ENCODE data around the gene RHBDF1.

The RHBDF1 gene

DNA sequence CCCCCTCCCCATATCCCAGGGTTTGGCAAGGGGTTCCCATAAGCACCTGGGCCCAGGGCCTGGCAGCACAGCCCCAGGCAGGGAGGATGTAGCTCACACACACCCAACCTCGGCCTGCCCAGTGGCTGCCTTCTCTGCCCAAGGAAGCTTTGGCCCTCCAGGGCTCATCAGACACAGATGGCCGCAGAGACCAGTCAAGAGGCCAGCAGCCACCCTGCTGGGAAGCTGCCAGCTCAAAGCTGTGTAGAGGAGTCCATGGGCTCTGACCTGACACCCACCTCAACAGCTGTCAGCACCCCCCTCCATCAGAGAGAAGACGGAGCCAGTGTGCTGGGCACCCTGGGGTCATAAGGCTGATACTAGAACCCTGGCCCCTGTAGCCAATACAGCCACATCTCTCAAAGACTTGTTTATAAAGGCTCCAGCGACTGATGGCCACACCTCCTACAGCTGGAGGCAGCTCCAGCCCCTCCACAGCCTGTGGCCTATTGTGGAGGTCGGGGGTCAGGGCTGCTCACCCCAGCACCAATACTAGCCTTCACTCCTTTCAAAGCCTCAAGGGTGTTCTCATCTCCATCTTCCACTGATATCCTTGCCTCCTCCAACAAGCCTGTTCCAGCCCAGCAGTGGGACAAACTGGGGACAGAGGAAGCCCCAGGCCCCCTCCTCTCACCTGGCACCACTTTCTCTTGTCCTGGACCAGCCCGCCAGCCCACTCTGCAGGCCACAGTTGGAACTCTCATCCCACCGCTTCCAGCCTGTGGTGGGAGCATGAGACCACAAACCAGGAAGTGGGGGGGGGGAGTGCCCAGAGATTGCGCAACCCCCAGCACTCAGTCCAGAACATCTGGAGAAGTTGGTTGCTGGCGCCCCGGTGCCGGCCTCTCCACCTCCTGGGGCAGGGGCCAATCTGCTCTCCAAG lies 3.4 kb upstream of the RHBDF1 start:
- DNase-seq = peak in 3 of 56 donors; percentile 15 to 36 (median 18)

DNA sequence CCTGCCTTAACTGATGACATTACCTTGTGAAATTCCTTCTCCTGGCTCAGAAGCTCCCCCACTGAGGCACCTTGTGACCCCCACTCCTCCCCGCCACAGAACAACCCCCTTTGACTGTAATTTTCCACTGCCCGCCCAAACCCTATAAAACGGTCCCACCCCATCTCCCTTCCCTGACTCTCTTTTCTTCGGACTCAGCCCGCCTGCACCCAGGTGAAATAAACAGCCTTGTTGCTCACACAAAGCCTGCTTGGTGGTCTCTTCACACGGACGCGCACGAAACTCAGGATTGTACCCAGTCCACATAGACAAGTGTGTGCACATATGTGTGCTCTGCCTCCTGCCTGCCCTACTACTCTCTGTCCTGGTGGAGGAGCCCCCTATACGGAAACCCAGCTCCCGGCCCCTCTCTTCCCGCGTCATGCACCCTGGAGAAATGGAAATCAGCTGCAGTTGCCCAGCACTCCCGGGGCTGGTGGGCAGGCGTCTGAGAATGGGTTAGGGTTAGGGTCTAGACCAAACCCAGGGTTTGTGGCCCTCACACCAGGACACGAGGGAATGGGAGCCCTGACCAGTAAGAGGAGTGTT lies 2.4 kb upstream of the RHBDF1 start:
- no peak for DNase-seq

DNA sequence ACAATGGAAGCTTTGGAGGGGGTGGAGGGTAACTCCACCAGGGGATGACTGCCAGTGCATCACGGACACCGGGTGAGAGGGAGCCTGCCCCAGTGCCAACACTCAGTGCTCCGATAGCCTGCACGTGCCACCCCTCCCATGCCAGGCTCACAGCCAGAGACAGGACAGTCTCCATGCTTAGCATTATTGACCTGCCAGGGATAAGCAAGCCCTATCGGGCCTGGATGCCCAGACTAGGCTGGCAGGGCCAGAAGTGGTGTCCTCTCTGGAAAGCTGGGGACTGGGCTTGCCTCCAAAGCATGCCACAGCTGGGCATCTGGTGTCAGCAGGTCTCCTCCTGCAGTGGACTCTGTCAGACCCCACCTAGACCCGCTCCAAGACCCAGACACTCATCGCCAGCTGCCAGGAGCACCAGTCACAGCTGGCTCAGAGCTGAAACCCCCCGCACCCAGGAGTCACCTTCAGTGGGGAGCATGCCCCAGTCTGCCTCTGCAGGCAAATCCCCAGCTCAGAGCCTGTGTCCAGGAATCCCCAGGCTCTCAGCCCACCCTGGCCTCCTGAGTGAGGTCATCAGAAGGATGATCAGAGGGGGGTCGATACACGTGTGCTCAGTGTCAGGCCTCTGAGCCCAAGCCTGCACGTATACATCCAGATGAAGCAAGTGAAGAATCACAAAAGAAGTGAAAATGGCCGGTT lies 1.8 kb upstream of the RHBDF1 start:
- DNase-seq = peak in 8 of 56 donors; percentile 22 to 51 (median 27)

DNA sequence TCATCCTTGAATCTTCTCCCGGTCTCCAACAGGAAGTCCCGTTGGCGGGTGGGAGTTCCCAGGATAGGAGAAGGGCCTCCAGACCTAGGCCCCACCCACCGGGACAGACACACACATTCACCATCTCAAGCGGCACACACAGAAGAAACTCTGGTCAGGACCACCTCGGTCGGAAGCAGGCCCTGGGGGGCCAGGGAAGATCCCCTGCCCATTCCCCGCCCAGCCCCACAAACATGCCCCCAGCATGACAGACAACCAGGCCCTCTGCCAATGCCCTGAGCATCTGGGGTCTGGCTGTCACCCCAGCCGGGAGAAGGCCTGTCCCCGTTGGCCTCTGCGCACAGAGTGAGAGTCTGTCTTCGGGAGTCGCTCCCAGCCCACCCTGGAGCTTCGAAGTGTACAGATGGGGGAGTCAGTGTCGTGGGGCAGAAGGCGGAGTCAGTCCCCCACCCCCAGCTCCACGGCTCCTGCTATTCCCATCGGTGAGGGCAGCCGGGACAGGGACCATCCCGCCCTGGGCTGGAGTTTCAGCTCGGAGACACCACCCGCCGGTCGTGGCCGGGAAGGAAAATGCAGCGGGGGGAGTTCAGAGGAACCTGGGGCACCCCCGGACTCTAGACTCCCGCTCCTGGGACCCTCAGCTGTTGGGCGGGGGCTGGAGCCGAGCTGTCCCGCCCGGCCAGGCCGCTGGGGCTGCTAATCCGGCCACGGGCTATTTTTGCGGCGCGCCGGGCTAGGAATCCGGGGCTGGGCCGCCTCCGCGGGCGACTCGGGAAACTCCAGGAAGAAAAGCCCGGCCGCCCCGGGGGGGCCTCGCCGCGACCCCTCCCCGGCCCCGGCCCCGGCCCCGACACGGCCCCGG lies 660 bp downstream of the RHBDF1 start:
- DNase-seq = peak in 19 of 56 donors; percentile 18 to 68 (median 44)

DNA sequence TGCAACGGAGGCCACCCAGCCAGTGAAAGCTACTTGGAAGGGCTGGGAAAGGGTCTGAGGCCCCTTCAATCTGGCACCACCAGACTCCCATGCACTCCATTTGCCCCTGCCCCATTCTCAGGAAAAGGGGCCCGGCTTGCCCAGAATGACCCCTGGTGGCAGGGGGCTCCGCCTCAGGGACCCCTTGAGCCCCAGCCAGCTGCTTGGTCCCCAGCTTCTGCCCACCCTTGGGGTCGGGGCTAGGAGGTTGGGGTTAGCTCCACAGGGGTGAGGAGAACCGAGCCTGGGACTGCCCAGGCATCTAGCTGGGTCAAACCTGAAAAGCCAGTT lies 1.3 kb downstream of the RHBDF1 start:
- no peak for DNase-seq

DNA sequence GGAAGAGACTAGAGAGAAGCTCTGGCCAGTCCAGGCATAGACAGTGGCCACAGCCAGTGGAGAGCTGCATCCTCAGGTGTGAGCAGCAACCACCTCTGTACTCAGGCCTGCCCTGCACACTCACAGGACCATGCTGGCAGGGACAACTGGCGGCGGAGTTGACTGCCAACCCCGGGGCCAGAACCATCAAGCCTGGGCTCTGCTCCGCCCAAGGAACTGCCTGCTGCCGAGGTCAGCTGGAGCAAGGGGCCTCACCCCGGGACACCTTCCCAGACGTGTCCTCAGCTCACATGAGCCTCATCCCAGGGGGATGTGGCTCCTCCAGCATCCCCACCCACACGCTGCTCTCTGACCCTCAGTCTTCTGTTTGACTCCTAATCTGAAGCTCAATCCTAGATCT lies 3.2 kb downstream of the RHBDF1 start:
- no peak for DNase-seq

DNA sequence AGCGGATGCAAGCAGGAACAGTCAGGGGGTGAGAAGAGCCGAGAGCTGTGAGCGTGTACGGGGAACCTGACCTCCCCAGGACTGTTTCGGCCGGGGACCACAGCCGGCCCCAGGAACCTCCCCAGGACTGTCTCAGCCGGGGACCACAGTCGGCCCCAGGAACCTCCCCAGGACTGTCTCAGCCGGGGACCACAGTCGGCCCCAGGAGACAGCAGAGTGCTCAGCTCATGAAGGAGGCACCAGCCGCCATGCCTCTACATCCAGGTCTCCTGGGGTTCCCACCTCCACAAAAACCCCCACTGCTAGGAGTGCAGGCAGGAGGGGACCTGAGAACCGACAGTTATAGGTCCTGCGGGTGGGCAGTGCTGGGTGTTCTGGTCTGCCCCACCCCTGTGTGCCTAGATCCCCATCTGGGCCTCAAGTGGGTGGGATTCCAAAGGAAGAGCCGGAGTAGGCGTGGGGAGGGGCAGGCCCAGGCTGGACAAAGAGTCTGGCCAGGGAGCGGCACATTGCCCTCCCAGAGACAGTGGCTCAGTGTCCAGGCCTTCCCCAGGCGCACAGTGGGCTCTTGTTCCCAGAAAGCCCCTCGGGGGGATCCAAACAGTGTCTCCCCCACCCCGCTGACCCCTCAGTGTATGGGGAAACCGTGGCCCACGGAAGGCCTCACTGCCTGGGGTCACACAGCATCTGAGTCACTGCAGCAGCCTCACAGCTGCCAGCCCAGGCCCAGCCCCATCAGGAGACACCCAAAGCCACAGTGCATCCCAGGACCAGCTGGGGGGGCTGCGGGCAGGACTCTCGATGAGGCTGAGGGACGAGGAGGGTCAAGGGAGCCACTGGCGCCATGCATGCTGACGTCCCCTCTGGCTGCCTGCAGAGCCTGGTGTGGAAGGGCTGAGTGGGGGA lies 4.3 kb downstream of the RHBDF1 start:
- peak in 21 of 56 donors; percentile 18 to 70 (median 47) for DNase-seq

DNA sequence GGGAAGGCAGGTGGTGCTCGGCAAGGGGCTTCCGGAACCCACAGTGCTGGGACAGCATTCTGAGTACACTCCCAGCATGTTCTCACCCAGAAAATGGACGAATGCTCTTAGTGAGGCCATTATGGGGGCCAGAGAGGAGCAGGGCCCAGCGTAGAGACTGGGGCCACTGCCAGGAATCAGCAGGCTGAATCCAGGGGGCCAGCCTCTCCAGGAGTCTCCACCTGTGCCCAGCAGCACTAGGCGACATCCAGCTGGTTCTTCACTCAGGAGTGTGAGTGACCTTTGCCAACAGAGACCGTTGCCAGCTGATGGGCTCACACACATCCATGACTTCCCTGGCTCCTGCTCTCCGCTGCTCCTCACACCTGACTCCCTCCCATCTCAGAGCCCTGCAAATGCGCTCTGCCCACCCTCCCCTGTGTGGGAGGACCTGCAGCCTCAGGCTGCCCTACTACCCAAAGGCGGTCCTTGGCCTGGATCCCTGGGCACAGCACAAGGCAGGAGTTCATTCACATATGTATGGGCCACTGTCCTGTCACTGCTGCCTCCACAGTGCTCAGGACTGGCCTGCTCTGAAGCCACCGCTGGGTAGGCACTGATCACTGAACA lies 5.1 kb downstream of the RHBDF1 start:
- DNase-seq = peak in 14 of 56 donors; percentile 13 to 55 (median 30)

DNA sequence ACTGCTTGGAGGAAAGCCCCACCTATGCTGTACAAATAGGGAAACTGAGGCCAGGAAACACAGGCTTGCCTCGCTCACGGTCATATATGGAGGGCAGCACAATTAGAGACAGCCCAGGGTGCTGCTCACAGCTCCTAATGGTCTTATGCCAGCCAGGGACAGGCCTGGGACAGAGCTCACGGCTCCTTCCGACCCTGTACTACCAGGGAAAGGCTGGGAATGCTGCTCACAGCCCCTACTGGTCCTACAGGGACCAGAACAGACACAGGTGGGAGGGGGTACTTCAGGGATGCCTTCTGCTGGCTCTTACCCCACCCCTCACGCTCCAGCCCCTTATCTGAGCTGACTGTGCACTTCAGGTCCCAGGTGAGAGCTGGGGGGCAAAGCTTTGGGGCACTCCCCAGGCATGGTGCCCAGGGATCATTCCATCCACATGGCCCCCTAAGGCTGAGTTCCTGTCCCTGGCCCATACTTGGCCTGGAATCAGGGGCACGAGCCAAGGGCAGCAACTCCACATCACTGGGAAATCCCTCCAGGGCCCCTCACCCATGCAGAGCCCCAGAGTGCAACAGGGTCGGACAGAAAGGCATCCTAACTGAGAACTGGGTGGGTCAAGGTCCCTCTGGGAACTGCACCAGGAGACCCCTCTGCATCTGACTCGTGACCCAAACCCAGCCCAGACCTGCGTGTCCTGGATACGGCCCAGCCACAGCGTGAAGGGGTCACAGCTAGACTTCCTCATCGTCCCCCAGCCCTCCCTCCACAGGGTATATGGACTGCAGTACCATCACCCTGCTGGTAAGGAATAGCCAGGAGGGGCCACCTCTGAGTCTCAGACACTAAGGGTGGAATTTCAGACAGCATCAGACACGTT lies 5.9 kb downstream of the RHBDF1 start:
- no peak for DNase-seq

DNA sequence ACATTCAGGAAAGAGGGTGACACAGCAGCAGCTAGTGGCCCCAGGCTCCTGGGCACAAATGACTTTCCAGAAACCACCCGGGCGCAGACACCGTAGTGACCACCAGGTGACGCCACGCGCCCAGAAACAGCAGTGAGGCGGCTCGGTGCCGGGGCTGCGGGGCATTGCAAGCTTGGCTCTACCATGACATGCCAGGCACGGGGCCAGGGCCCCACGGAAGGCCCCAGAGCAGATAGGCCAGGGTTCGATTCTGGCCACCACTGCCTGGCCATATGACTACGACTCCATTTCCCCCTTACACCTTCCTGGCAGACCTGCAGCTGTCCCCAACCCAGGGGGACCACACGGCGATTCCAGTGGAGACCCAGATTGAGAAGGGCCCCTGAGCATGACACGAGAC lies 6.7 kb downstream of the RHBDF1 start:
- peak in 52 of 56 donors; percentile 30 to 90 (median 74) for DNase-seq

DNA sequence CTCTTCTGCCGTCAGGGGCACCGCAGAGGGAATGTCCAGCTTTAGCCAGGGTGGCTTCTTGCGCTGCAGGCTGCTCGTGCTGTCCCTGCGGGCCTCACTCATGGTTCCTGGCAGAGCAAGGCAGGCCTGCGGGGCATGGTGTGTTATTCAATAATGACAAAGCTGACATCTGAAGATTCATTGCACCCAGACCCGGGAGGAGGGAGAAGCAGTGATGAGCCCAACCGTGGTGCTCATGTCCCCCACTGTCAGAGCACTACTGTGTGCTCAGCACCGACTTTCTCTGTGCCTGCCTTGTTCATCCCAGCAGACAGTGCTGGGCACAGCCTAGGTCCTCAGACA lies 7.5 kb downstream of the RHBDF1 start:
- DNase-seq = no peak

DNA sequence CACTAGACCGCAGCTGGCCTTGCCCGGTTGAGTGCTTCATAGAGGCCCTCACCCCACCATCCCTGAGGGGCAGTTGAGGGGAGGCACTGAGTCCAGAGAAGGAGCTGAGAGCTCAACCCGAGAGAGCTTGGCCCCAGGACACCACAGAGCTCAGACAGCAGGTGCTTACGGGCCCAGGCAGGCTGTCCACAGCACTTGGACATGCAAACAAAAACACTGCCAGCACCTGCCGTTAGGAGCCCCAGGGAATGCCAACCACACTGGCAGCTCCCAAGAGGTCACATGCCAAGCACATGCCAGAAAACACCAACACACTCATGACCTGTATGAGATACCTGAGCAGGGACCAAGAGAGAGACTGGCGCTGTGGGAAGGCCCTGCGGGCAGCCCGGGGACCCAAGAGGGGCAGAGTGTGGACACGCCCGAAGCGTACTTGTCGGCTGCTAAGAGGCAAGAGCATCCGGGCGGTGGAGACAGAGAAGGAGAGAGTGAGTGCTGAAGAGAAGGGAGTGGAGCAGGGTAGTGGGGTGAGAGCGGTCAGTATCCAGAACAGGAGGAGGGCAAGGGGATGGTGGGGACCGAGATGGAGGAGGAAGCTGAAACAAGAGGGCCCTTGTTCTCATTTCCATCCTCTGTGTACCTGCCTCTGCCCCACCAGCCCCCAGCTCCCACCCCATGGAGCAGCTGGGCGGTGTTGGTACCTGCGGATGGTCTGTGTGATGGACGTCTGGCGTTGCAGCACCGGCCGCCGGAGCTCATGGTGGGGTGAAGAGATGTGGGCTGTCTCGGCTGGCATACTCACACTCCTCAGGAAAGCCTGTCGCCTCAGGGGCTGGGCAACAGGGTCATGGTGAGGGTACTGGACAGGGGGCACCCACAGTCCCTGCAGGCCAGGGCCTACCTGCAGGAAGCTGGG lies 8.2 kb downstream of the RHBDF1 start:
- no peak for DNase-seq

DNA sequence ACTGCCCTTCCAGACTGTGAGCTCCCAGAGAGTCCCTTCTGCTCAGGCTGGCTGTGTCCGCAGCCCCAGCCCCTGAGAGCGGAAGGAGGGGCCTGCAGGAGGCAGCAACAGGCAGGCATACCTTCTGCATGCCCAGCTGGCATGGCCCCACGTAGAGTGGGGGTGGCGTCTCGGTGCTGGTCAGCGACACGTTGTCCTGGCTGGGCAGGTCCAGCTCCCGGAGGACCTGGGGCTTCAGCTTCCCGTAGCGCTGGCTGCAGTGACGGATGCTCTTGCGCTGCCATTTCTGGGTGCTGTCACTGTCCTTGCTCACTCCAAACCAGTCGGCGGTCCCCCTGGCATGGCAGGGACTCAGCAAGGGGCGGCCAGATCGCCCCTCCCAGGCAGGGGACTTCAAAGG lies 9.0 kb downstream of the RHBDF1 start:
- DNase-seq = no peak

DNA sequence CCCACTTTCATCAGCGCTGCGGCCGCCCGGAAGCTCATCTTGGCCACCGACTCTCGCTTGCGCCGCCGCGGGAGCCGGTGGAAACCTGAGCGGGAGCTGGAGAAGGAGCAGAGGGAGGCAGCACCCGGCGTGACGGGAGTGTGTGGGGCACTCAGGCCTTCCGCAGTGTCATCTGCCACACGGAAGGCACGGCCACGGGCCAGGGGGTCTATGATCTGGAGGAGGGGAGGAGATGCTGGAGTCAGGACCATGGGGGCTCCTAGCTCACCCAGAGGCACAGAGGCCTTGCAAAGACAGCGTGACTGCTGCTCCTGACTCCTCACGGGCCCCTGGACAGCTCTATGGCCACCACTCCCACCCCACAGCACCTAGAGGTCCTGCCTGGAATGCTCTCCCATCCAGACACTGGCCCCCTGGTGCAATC lies 9.5 kb downstream of the RHBDF1 start:
- DNase-seq = no peak

DNA sequence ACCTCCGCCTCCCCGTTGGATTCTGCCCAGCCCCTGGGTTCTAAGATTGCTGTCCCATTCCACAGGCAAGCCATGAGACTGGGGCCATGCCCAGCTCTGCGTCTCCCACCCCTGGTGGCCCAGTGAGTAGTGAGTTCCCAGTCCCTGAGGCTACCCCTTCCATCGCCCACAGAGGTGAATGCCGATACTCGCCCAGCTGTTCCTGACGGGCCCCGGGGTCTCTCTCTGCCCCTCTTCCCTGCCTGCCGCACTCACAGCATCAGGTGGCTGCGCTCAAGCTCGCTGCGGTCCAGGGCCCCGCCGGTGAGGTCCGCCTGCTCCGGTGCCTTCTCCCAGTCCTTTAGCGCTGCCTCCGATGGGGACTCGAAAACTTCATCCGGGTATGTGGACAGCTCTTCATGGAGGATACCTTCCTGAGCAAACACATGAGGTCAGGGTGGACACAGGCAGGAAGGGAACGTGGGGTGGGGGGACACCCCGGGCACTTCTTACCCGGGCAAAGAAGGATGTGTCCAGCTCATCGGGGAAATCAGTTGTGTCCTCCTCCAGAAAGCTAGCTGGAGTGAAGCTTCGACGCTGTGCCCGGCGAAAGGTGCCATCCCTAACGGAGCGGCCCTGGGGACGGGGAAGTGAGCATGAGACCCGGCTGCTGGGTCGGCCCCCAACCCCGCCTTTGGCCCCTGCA lies 10.0 kb downstream of the RHBDF1 start:
- DNase-seq = no peak

DNA sequence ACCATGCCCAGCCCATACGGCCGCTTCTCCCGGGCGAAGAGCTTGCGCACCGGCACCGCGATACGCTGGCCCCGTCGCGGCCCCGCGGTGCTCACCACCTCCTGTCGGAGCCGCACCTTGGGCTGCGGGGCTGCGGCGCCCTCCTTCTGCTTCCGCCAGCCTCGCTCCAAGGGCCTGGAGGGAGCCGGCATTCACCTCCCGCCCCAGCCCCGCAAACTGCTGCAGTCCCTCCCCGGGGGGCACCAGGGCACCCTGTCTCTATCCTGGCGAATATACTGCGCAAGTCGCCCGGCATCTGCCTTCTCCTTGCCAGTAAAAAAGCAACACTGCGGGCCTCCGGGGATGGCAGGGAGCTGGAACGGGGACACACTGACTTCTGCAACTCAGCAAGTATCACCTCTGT lies 10.6 kb downstream of the RHBDF1 start:
- no peak for DNase-seq

Data from nucleus accumbens (tissue), 56 donors.